K562 (cell line): ENCODE results near the gene C16orf78. TPM values are rescaled to one million over a fixed set of nuclear protein-coding genes. Genes with fewer than 3 reads are reported as not detected.

Experiments used
- ATAC-seq: fragments of 200-7000 bp; cut with Tn5 transposase; 3 replicates; pipeline ENCODE4 v1.9.1; 2020; ENCODE audit warnings: moderate library complexity
- BruUV-seq: library from RNA; stranded (reverse); fragments of 400-500 nt; replicated peaks from 2 replicates; lab custom pipeline; 2021; lab: Mats Ljungman, UMichigan
- CTCF ChIA-PET: fragments of 300-600 bp; formaldehyde crosslinking; extraction: SDS; loops from one replicate; lab custom pipeline; 2021; ENCODE audit warnings: low intra/inter-chr PET ratio; lab: Yijun Ruan, JAX
- POLR2A ChIA-PET: fragments of 300-600, 350-650 bp; sonication (Branson Sonifier 250); formaldehyde crosslinking; extraction: SDS; loops from one replicate; lab custom pipeline; 2021; ENCODE audit warnings: antibody characterized with exemption, inconsistent platforms; lab: Yijun Ruan, JAX
- DNase-seq, 4 experiments: peaks; one replicate each; pipeline versions ENCODE4 v3.0.0 to v3.0.0-alpha.2; 2011 to 2018; ENCODE audit warnings: low spot score in 3 of 4, mixed read lengths in 3 of 4; ENCODE audit errors: extremely low read depth in 1 of 4
- FAIRE-seq: peaks from 2 replicates; lab custom pipeline; 2011; peaks lifted over from hg19 to GRCh38; lab: Jason Lieb, UNC
- H2AFZ ChIP-seq: 2 replicates; pipeline ENCODE4 v1.6.0; 2011; ENCODE audit warnings: low read depth, low read length, control low read depth, inconsistent platforms
- H3K27ac ChIP-seq: fragments of 200-600 bp; 3 replicates; pipeline ENCODE4 v1.8.0; 2011; ENCODE audit warnings: low read depth, mild to moderate bottlenecking, control low read depth, inconsistent platforms, low read length, moderate library complexity, mixed read lengths; ENCODE audit errors: extremely low read depth
- H3K27me3 ChIP-seq, 2 experiments: fragments of 300-600 bp in 1 of 2; 2 replicates in 1 of 2; 3 replicates in 1 of 2; pipeline versions ENCODE4 v1.6.0 to v1.8.0; 2011; ENCODE audit warnings: inconsistent platforms in 2 of 2, low read length in 2 of 2, mild to moderate bottlenecking in 1 of 2, mixed read lengths in 1 of 2, moderate library complexity in 1 of 2; ENCODE audit not compliant: control insufficient read depth in 2 of 2, insufficient read depth in 2 of 2
- H3K36me3 ChIP-seq: fragments of 300-600 bp; 3 replicates; pipeline ENCODE4 v1.8.0; 2011; ENCODE audit warnings: mild to moderate bottlenecking, low read length, inconsistent platforms; ENCODE audit not compliant: control insufficient read depth, insufficient read depth
- H3K4me1 ChIP-seq, 2 experiments: fragments of 200-600 bp in 1 of 2; replicated peaks in 1 of 2; 2 replicates in 1 of 2; 3 replicates in 1 of 2; pipeline versions ENCODE4 v1.5.1 to v1.8.0; 2011; ENCODE audit warnings: inconsistent platforms in 2 of 2, low read length in 2 of 2, mild to moderate bottlenecking in 1 of 2, mixed read lengths in 1 of 2, moderate library complexity in 1 of 2; ENCODE audit not compliant: control insufficient read depth in 2 of 2, insufficient read depth in 2 of 2
- H3K4me2 ChIP-seq: 2 replicates; pipeline ENCODE4 v1.6.1; 2011; ENCODE audit warnings: low read length, control low read depth, inconsistent platforms, mixed read lengths; ENCODE audit not compliant: insufficient read depth
- H3K4me3 ChIP-seq: fragments of 200-600 bp; sonication (generic), shearing (Covaris generic); 2 replicates; pipeline ENCODE4 v1.5.1; 2016; ENCODE audit warnings: control low read depth, inconsistent platforms
- H3K79me2 ChIP-seq: fragments of 200-600 bp; 3 replicates; pipeline ENCODE4 v1.8.0; 2011; ENCODE audit warnings: low read length, inconsistent platforms; ENCODE audit not compliant: control insufficient read depth, insufficient read depth
- H3K9ac ChIP-seq, 2 experiments: 2 replicates each; pipeline versions ENCODE4 v1.6.0 to v1.6.1; 2011; ENCODE audit warnings: low read depth in 2 of 2, low read length in 2 of 2, control low read depth in 1 of 2, inconsistent platforms in 1 of 2, mild to moderate bottlenecking in 1 of 2, mixed read lengths in 1 of 2; ENCODE audit not compliant: insufficient read depth in 1 of 2
- H3K9me1 ChIP-seq: one replicate; pipeline ENCODE4 v1.6.0; 2011; ENCODE audit warnings: inconsistent platforms, mild to moderate bottlenecking, low read length, moderate library complexity; ENCODE audit not compliant: control insufficient read depth, insufficient read depth
- H3K9me3 ChIP-seq: replicated peaks from 2 replicates; pipeline ENCODE4 v1.5.1; 2011; ENCODE audit warnings: low read depth, low read length, inconsistent platforms; ENCODE audit not compliant: control insufficient read depth, insufficient read depth
- H4K20me1 ChIP-seq: replicated peaks from 2 replicates; pipeline ENCODE4 v1.6.1; 2011; ENCODE audit warnings: low read length, inconsistent platforms, mixed read lengths; ENCODE audit not compliant: control insufficient read depth, insufficient read depth
- BCOR ChIP-seq: fragments of 450-650 bp; IDR thresholded peaks from 2 replicates; pipeline ENCODE4 v1.6.1; 2016
- CBFA2T3 ChIP-seq: fragments of 450-650 bp; IDR thresholded peaks from 2 replicates; pipeline ENCODE4 v1.6.1; 2017
- HDAC2 ChIP-seq: fragments of 450-650 bp; IDR thresholded peaks from 2 replicates; pipeline ENCODE4 v1.6.1; 2016; ENCODE audit warnings: mild to moderate bottlenecking
- NFRKB ChIP-seq: fragments of 450-650 bp; IDR thresholded peaks from 2 replicates; pipeline ENCODE4 v1.6.1; 2016; ENCODE audit warnings: low read depth
- RBM22 ChIP-seq: fragments of 200-400 bp; formaldehyde crosslinking; IDR thresholded peaks from 2 replicates; pipeline ENCODE4 v1.6.1; 2018; ENCODE audit warnings: low read length, low read depth; ENCODE audit not compliant: poor library complexity, severe bottlenecking
- SLC30A9 ChIP-seq: fragments of 250-450 bp; sonication (Bioruptor Pico); IDR thresholded peaks from 2 replicates; pipeline ENCODE4 v1.8.0; 2022; ENCODE audit warnings: mild to moderate bottlenecking, moderate library complexity
- SMC3 ChIP-seq: conservative IDR thresholded peaks from 2 replicates; pipeline ENCODE4 v1.6.1; 2011; ENCODE audit warnings: low read depth, low read length, improper control_type of control experiment; ENCODE audit not compliant: insufficient read depth
- SPI1 ChIP-seq: IDR thresholded peaks from 2 replicates; pipeline ENCODE4 v1.6.1; 2011; ENCODE audit warnings: low read depth, low read length, control low read depth, borderline replicate concordance
- TOE1 ChIP-seq, 2 experiments: fragments of 450-650 bp in 1 of 2; sonication (generic) in 1 of 2; formaldehyde crosslinking in 1 of 2; IDR thresholded peaks; 2 replicates each; pipeline versions ENCODE4 v1.7.1 to v1.8.0; 2016 to 2022; ENCODE audit warnings: borderline replicate concordance in 2 of 2, mild to moderate bottlenecking in 2 of 2, antibody characterized with exemption in 1 of 2, inconsistent platforms in 1 of 2, low read depth in 1 of 2, missing genetic modification reagents in 1 of 2, moderate library complexity in 1 of 2
- ZNF124 ChIP-seq: sonication (generic); formaldehyde crosslinking; IDR thresholded peaks from 2 replicates; pipeline ENCODE4 v1.8.1; 2022; ENCODE audit warnings: missing genetic modification reagents
- ZNF24 ChIP-seq: fragments of 450-650 bp; IDR thresholded peaks from 2 replicates; pipeline ENCODE4 v1.6.1; 2016
- ZNF324 ChIP-seq: fragments of 250-450 bp; sonication (Bioruptor Pico); IDR thresholded peaks from 2 replicates; pipeline ENCODE4 v1.4.0; 2020; ENCODE audit warnings: mild to moderate bottlenecking
- WGBS: fragments of 100-300 bp; shearing (Covaris generic); methylation state at CpG from one replicate; pipeline ENCODE4 v1.1.6; 2016; ENCODE audit warnings: low coverage, mixed read lengths; ENCODE audit not compliant: insufficient coverage; ENCODE audit errors: missing lambda C conversion rate; 5-methylcytosine and 5-hydroxymethylcytosine counted together
- in situ Hi-C: fragments of 300-500 bp; cut with MboI; formaldehyde crosslinking; loops from 4 replicates; pipeline ENCODE4 v1.15.0; 2018; ENCODE audit warnings: inconsistent platforms, mixed read lengths
- intact Hi-C: fragments of 100-400 bp; cut with micrococcal nuclease; formaldehyde crosslinking; loops from 2 replicates; pipeline ENCODE4 v1.14.2; 2022
- polyA plus RNA-seq, 8 experiments: library from polyadenylated mRNA; depleted of rRNA in 4 of 8; stranded (reverse) in 5 of 8; unstranded in 3 of 8; fragments of >200 nt; fragmentation: Nextera tagmentation in 2 of 8; fragmentation: Illumina TruSeq in 1 of 8; extraction: Ambion mirVana in 2 of 8; extraction: Trizol in 1 of 8; gene quantifications; 2 replicates each; pipeline versions ENCODE4 v1.2.1 to v1.2.3, GENCODE V29; 2011 to 2014; ENCODE audit warnings: inconsistent platforms in 1 of 8, missing spikeins in 1 of 8
- total RNA-seq, 7 experiments: library from RNA; depleted of rRNA in 6 of 7; stranded (reverse); fragments of >200 nt in 6 of 7; fragmentation: Illumina TruSeq in 2 of 7; extraction: Trizol in 2 of 7; gene quantifications; 2 replicates each; pipeline versions ENCODE4 v1.2.1 to v1.2.3, GENCODE V29; 2011 to 2021; ENCODE audit warnings: low replicate concordance in 1 of 7
- TF ChIP-seq, protein P1 (sequence below), 3 experiments: IDR thresholded peaks in 2 of 3; conservative IDR thresholded peaks in 1 of 3; 2 replicates each; pipeline ENCODE4 v1.5.1; 2011 to 2012; ENCODE audit warnings: low read length in 3 of 3, mild to moderate bottlenecking in 3 of 3, control low read depth in 2 of 3, improper control_type of control experiment in 1 of 3, inconsistent platforms in 1 of 3, low read depth in 1 of 3, mixed read lengths in 1 of 3, moderate library complexity in 1 of 3; ENCODE audit not compliant: insufficient read depth in 2 of 3
- TF ChIP-seq, protein P2 (sequence below): sonication (generic); formaldehyde crosslinking; IDR thresholded peaks from 2 replicates; pipeline ENCODE4 v1.8.0; 2022; ENCODE audit warnings: mild to moderate bottlenecking, missing genetic modification reagents
- TF ChIP-seq, protein P3 (sequence below): sonication (generic); formaldehyde crosslinking; IDR thresholded peaks from 2 replicates; pipeline ENCODE4 v1.8.0; 2022; ENCODE audit warnings: missing genetic modification reagents, mild to moderate bottlenecking, moderate library complexity, borderline replicate concordance

C16orf78 gene
- total and polyA plus RNA-seq, 9 of the 15 experiments (the other 6 are each of a cell fraction or from before 2014, with no cell fraction given), result not detected

DNA sequence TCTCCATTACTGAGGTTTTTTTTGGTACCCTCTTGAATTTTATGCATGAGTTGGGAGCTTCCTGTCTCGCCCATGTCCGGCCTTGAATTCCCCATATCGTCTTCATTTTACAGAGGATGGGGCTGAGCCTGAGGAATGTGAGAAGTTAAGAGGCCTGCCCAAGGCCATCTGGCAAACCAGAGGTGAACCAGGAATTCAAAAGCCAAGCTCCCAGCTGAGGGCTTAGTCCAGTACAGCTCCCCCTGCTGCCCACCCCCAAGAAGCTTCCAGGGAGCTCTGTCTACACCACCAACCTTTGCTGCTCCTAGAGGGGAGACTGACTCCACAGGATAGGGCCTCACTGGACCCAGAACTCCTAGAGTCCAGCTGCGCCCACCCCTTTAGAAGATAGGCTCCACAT is 20.7 kb upstream of the C16orf78 start:
- in situ Hi-C loops, result no loop called here
- H3K4me2 ChIP-seq, result no peak overlapping the region
- DNase-seq (peak; percentile 18 to 49 (median 38)), ATAC-seq (peak; percentile 77), FAIRE-seq (no peak)
- 0% methylated on average over 4 of the region's 4 CpGs for WGBS
- no peaks in the 10 kb centered on the region for H3K9me3 ChIP-seq
- H3K27me3 ChIP-seq, result peaks cover 0 to 3% of the 10 kb centered on the region in 2 experiments; a peak in 2 of 5 replicates
- 0 out of 2 replicates have a peak, but pooled peaks have one; percentile 29 for TF ChIP-seq SMC3
- TF ChIP-seq, protein P1, sequence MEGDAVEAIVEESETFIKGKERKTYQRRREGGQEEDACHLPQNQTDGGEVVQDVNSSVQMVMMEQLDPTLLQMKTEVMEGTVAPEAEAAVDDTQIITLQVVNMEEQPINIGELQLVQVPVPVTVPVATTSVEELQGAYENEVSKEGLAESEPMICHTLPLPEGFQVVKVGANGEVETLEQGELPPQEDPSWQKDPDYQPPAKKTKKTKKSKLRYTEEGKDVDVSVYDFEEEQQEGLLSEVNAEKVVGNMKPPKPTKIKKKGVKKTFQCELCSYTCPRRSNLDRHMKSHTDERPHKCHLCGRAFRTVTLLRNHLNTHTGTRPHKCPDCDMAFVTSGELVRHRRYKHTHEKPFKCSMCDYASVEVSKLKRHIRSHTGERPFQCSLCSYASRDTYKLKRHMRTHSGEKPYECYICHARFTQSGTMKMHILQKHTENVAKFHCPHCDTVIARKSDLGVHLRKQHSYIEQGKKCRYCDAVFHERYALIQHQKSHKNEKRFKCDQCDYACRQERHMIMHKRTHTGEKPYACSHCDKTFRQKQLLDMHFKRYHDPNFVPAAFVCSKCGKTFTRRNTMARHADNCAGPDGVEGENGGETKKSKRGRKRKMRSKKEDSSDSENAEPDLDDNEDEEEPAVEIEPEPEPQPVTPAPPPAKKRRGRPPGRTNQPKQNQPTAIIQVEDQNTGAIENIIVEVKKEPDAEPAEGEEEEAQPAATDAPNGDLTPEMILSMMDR (IDR thresholded peaks at IDR 0.05 in 2 of 3, conservative IDR thresholded peaks at IDR 0.05 in 1 of 3; ENCODE audit: insufficient read depth in 2 of 3, low read depth in 1 of 3, low read length in 3 of 3), result peak; percentile 42 to 47 (median 47); a peak in 4 of 6 replicates
- no peak for TF ChIP-seq ZNF324 (CRISPR knock-in tag)
- TF ChIP-seq SPI1, result no peak
- TF ChIP-seq ZNF124 (CRISPR knock-in tag), result no peak
- TF ChIP-seq HDAC2, result no peak
- TF ChIP-seq SLC30A9 (CRISPR knock-in tag), result no peak
- TF ChIP-seq, protein P2, sequence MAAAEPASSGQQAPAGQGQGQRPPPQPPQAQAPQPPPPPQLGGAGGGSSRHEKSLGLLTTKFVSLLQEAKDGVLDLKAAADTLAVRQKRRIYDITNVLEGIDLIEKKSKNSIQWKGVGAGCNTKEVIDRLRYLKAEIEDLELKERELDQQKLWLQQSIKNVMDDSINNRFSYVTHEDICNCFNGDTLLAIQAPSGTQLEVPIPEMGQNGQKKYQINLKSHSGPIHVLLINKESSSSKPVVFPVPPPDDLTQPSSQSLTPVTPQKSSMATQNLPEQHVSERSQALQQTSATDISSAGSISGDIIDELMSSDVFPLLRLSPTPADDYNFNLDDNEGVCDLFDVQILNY (CRISPR knock-in tag), result no peak
- no peak for TF ChIP-seq CBFA2T3
- no peak for TF ChIP-seq ZNF24
- TF ChIP-seq RBM22, result no peak
- TF ChIP-seq TOE1 (IDR thresholded peaks at IDR 0.05; ENCODE audit: borderline replicate concordance), result no peak
- no peak for TF ChIP-seq TOE1 (CRISPR knock-in tag; IDR thresholded peaks at IDR 0.05; ENCODE audit: borderline replicate concordance, low read depth)
- TF ChIP-seq, protein P3, sequence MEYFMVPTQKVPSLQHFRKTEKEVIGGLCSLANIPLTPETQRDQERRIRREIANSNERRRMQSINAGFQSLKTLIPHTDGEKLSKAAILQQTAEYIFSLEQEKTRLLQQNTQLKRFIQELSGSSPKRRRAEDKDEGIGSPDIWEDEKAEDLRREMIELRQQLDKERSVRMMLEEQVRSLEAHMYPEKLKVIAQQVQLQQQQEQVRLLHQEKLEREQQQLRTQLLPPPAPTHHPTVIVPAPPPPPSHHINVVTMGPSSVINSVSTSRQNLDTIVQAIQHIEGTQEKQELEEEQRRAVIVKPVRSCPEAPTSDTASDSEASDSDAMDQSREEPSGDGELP (CRISPR knock-in tag), result 0 out of 2 replicates have a peak, but pooled peaks have one; percentile 10
- TF ChIP-seq NFRKB, result no peak
- no peak for TF ChIP-seq BCOR
- POLR2A ChIA-PET, result interaction anchor here (0.7 kb wide), 1 partner anchor 666 kb away, joined by 3 read pairs; no protein-coding TSS in a partner anchor
- H3K79me2 ChIP-seq, result no peaks in the 10 kb centered on the region
- BruUV-seq, result no TSS peak
- CTCF ChIA-PET, result interaction anchor here (2.8 kb wide), 1 partner anchor 665 kb away, joined by 11 read pairs; no protein-coding TSS in a partner anchor
- no peak overlapping the region for H3K4me3 ChIP-seq
- H3K9ac ChIP-seq, result no peak overlapping the region
- H3K27ac ChIP-seq, result no peak overlapping the region
- no peak overlapping the region for H2AFZ ChIP-seq
- 0 out of 2 replicates have a peak, but pooled peaks cover 12% of the 10 kb centered on the region for H4K20me1 ChIP-seq
- H3K36me3 ChIP-seq, result no peaks in the 10 kb centered on the region
- intact Hi-C loops, result loop anchor here (5.0 kb wide), 1 partner anchor 491 kb away; no protein-coding TSS in a partner anchor
- H3K4me1 ChIP-seq, result no peaks in the 10 kb centered on the region
- no peaks in the 10 kb centered on the region for H3K9me1 ChIP-seq
